SJCRH30 (cell line): ENCODE measurements around the gene CHCHD6. TPM values are rescaled to one million over a fixed set of nuclear protein-coding genes. Genes with fewer than 3 reads are reported as not detected.

Experiments used
- DNase-seq, 2 experiments: peaks; one replicate each; pipeline ENCODE4 v3.0.0-alpha.2; 2015 to 2020
- H3K27ac ChIP-seq: fragments of 250-450 bp; sonication (Bioruptor Pico); 2 replicates; pipeline ENCODE4 v1.5.1; 2020; ENCODE audit warnings: mild to moderate bottlenecking, moderate library complexity
- H3K27me3 ChIP-seq: fragments of 250-450 bp; sonication (Bioruptor Pico); 2 replicates; pipeline ENCODE4 v1.5.1; 2020; ENCODE audit warnings: mild to moderate bottlenecking, moderate library complexity
- H3K36me3 ChIP-seq: fragments of 250-450 bp; sonication (Bioruptor Pico); 2 replicates; pipeline ENCODE4 v1.5.1; 2020; ENCODE audit warnings: mild to moderate bottlenecking, moderate library complexity
- H3K4me1 ChIP-seq: fragments of 250-450 bp; sonication (Bioruptor Pico); 2 replicates; pipeline ENCODE4 v1.5.1; 2020; ENCODE audit warnings: mild to moderate bottlenecking, moderate library complexity
- H3K4me3 ChIP-seq: fragments of 250-450 bp; sonication (Bioruptor Pico); 2 replicates; pipeline ENCODE4 v1.5.1; 2020; ENCODE audit warnings: mild to moderate bottlenecking, moderate library complexity
- H3K9me3 ChIP-seq: fragments of 250-450 bp; sonication (Bioruptor Pico); replicated peaks from 2 replicates; pipeline ENCODE4 v1.5.1; 2020; ENCODE audit warnings: mild to moderate bottlenecking, moderate library complexity
- total RNA-seq: library from RNA; depleted of rRNA; stranded (reverse); fragments of >200 nt; shearing (Covaris generic); gene quantifications from 2 replicates; pipeline ENCODE4 v1.2.3, GENCODE V29; 2014

Gene CHCHD6
- total RNA-seq, 1 experiment from 2014 or later, result 24.2 TPM

DNA sequence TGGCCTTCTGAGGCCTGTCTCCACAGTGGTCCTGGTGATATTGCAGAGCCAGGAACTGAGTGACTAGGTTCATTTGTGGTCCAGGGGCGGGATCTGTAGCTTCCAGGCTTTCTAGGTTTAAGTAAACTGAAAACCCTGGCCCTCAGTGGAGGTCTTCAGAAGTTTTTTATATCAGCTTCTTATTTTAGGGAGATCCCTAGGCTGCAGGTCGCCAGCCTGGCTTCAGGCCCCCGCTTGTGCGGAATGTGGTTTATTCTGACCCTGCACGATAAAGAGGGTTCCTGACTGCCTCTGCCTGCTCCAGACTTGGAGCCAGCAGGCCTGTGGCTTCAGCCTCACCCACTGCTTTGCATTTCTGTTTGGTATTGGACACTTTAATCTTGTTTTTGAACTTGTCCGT lies 145.0 kb downstream of the CHCHD6 start:
- H3K4me3 ChIP-seq, result no peak overlapping the region
- H3K27me3 ChIP-seq, result no peaks in the 10 kb centered on the region
- H3K9me3 ChIP-seq, result no peaks in the 10 kb centered on the region
- no peak for DNase-seq
- H3K27ac ChIP-seq, result no peak overlapping the region
- peaks cover 18% of the 10 kb centered on the region for H3K4me1 ChIP-seq
- H3K36me3 ChIP-seq, result no peaks in the 10 kb centered on the region; the same call in 1 of the 2 replicates

DNA sequence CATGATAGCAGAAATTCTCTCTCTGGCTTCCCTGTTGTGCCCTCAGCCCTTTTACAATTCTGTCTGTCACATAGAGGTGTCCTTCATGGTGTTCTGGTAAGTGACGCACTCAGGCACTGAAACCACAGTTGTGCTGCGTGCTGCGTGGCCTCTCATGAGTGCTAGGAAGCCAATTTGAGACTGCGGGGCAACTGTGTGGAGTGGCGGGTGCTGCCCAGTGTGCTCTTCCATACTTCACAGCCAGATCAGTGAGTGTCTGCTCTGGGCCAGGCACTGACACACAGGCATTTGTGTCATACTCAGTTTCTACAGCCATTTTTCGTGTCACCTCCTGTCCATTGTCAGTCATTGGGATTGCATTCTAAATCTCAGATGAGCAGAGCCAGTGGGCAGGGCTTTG lies 145.7 kb downstream of the CHCHD6 start:
- no peaks in the 10 kb centered on the region; the same call in 1 of the 2 replicates for H3K36me3 ChIP-seq
- no peaks in the 10 kb centered on the region for H3K9me3 ChIP-seq
- H3K4me3 ChIP-seq, result no peak overlapping the region
- no peaks in the 10 kb centered on the region for H3K27me3 ChIP-seq
- H3K4me1 ChIP-seq, result peaks cover 18% of the 10 kb centered on the region
- no peak for DNase-seq
- no peak overlapping the region; the same call in 1 of the 2 replicates for H3K27ac ChIP-seq

DNA sequence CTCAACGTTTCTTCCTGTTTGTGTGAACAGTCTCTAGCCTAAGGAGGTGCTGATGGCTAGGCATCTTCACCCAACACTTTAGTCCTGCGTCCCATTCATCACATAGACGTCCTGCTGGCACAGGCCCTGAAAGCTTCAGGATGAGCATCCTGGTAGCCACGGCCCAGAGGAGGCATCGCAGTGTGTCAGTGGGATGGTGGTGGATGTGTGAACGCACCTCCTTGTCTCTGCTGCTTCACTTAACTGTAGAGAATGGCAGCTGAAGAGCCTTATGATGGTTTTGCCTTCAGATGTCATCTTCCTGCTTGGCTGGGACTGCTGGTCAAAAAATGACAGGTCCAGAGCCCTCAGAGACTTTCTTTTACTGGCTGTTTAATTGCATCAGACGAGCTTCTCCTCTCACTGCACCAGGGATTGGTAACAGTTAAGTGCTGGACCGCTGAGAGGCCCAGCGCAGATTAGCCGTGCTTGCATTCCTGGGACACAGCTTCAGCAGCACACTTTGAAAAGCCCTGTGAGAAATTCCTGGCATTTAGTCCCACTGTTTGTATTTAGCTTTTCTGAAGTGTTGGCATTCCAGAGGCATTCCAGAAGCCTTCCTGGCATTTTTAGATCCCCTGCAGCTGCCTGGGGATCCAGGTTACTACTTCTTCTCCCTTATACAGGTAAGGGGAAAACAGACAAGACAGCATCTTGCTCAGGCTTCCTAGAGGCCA lies 146.5 kb downstream of the CHCHD6 start:
- Histone ChIP-seq H3K27ac (peak overlapping the region; percentile 27; the same call in 1 of the 2 replicates), H3K9me3 (no peaks in the 10 kb centered on the region), H3K4me3 (no peak overlapping the region), H3K36me3 (no peaks in the 10 kb centered on the region; the same call in 1 of the 2 replicates), H3K4me1 (peaks cover 18% of the 10 kb centered on the region), H3K27me3 (no peaks in the 10 kb centered on the region)
- DNase-seq, result peak; percentile 57 to 76

DNA sequence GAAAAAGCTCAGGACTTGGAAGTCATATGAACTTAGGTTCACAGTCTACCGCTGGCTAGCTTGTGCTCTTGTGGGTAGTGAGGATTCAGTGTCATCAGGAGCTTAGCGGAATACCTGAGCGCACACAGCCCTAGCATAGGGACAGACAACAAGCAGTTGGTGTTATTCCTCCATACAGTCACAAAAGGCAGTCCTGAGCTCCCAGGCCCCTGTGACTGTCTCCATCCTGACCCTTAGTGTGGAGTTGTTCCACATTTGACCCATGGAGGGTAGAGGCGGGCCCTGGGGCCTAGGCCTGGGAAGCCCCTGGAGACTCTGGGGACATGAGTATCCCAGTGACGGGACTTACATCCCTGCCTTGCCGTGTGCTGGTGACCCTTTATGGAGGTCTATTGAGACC lies 147.3 kb downstream of the CHCHD6 start:
- Histone ChIP-seq H3K4me3 (no peak overlapping the region), H3K4me1 (peaks cover 18% of the 10 kb centered on the region), H3K36me3 (no peaks in the 10 kb centered on the region; the same call in 1 of the 2 replicates), H3K27ac (peak overlapping the region; percentile 11; the same call in 1 of the 2 replicates), H3K9me3 (no peaks in the 10 kb centered on the region), H3K27me3 (no peaks in the 10 kb centered on the region)
- no peak for DNase-seq

DNA sequence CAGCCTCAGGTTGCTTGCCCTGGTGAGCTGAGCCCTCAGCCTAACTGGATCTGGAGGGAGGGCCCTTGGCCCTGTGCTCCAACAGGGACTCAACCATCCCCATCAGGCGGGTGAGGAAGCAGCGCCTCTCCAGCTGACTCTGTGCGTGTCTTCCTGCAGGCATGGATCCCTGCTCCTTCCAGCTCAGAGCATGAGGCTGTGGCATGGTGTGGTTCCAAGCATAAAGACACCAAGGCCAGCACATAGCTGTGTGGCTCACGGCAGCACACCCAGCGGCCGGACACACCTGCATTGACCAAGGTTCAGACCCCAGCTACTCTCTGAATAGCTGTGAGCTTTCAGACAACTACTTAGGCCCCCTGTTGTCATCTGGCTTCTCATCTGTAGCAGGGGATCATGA lies 147.9 kb downstream of the CHCHD6 start:
- H3K9me3 ChIP-seq, result no peaks in the 10 kb centered on the region
- H3K4me3 ChIP-seq, result no peak overlapping the region
- DNase-seq, result no peak
- H3K27me3 ChIP-seq, result no peaks in the 10 kb centered on the region
- H3K4me1 ChIP-seq, result peaks cover 18% of the 10 kb centered on the region
- no peaks in the 10 kb centered on the region; the same call in 1 of the 2 replicates for H3K36me3 ChIP-seq
- no peak overlapping the region for H3K27ac ChIP-seq

DNA sequence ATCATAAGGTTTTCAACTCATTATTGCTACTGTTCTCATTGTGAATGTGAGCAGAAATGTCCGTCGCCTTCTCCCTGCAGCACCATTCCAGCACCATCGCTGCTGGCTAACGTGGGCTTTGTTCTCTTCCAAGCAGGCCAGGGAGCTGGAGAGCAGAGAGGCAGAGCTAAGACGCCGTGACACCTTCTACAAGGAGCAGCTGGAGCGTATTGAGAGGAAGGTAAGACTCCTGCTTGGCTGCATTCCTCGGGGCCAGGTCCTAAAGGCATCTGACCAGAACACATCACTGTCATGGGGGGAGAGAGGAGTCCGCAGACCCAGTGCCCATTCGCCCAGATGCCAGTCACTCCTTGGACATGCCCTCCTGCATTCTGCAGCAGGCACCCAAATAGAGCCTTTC lies 148.5 kb downstream of the CHCHD6 start:
- no peak for DNase-seq
- peaks cover 18% of the 10 kb centered on the region for H3K4me1 ChIP-seq
- no peaks in the 10 kb centered on the region for H3K9me3 ChIP-seq
- no peaks in the 10 kb centered on the region for H3K27me3 ChIP-seq
- H3K36me3 ChIP-seq, result no peaks in the 10 kb centered on the region; the same call in 1 of the 2 replicates
- H3K4me3 ChIP-seq, result no peak overlapping the region
- H3K27ac ChIP-seq, result no peak overlapping the region

DNA sequence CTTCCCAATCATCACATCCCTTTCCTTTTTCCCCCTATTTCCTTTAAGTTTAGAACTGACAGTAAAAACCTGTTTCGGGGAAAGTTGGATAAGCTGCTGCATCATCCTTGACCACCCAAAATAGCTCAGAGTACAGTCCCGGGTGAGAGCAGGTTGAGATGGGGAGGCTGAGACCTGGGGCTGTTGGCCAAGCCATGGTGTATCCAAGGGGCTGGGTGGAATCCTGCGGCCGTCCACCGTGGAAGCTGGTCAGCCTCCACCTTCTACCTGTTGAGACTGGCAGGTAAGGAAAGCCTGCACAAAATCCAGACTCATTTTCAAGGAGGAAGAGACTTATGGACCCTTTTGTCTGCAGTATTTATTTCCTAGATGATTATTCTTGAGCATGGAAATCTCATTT lies 150.6 kb downstream of the CHCHD6 start:
- H3K27ac ChIP-seq, result no peak overlapping the region
- no peaks in the 10 kb centered on the region for H3K9me3 ChIP-seq
- no peaks in the 10 kb centered on the region for H3K27me3 ChIP-seq
- H3K4me1 ChIP-seq, result peaks cover 18% of the 10 kb centered on the region
- no peaks in the 10 kb centered on the region for H3K36me3 ChIP-seq
- DNase-seq, result no peak
- no peak overlapping the region for H3K4me3 ChIP-seq

DNA sequence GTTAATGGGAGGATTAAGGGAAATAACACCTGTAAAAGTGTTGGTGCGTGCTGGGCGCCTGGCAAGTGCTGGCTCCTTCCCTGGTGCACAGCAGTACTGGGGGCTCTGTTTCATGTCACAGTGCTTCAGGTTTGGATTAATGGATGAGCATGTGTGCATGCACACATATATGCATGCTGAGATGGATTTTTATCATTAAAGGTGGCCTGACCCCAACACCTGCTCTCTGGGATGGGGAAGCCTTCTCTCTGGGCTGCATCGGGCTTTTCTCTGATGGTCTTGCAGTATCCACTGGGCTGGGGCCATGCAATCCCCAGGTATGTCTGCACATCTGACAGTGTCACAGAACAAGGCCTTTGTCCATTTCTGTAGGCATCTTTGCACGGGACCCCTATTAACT lies 151.3 kb downstream of the CHCHD6 start:
- Histone ChIP-seq H3K27me3 (no peaks in the 10 kb centered on the region), H3K4me1 (peaks cover 11% of the 10 kb centered on the region), H3K36me3 (no peaks in the 10 kb centered on the region), H3K9me3 (no peaks in the 10 kb centered on the region), H3K4me3 (no peak overlapping the region), H3K27ac (no peak overlapping the region)
- no peak for DNase-seq

DNA sequence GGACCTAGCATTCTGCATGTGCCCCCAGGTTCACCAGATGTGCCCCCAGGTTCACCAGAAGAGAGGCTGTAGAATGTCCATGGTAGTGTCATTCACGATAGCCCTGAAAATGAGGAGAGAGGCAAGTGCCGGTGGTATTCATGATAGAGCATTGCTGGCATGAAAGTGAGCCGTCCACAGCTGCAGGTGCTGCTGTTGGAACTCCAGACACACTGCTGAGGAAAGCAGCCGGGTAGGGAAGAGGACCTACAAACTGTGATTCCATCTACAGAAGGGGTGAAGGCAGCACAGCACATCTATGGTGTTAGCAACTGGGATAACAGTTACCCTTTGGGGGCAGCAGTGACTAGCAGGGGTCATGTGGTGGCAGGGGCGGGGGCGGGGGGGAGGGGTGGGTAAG lies 153.9 kb downstream of the CHCHD6 start:
- no peaks in the 10 kb centered on the region for H3K27me3 ChIP-seq
- H3K4me3 ChIP-seq, result no peak overlapping the region
- H3K36me3 ChIP-seq, result no peaks in the 10 kb centered on the region
- no peaks in the 10 kb centered on the region for H3K4me1 ChIP-seq
- H3K9me3 ChIP-seq, result no peaks in the 10 kb centered on the region
- DNase-seq, result no peak
- H3K27ac ChIP-seq, result no peak overlapping the region

DNA sequence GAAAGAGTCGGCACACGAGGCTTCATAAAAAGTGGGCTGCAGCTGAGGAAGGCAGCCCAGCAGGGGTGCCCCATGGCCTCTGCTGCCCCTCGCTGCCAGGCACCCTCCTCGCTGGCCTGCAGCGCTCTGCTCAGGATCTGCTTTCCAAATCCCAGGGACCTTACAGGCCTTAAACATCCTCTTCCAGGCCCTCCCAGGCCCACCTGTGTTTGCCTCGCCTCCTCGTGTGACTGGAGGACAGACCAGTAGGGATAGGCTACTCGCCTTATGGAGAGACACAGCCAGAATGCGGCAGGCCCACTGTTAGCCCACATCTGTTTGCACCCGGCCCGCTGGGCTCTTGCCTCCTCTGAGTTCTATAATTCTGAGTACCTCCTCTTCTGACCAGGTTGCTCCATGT lies 154.4 kb downstream of the CHCHD6 start:
- Histone ChIP-seq H3K4me1 (no peaks in the 10 kb centered on the region), H3K4me3 (no peak overlapping the region), H3K9me3 (no peaks in the 10 kb centered on the region), H3K27me3 (no peaks in the 10 kb centered on the region), H3K36me3 (no peaks in the 10 kb centered on the region), H3K27ac (no peak overlapping the region)
- DNase-seq, result no peak

DNA sequence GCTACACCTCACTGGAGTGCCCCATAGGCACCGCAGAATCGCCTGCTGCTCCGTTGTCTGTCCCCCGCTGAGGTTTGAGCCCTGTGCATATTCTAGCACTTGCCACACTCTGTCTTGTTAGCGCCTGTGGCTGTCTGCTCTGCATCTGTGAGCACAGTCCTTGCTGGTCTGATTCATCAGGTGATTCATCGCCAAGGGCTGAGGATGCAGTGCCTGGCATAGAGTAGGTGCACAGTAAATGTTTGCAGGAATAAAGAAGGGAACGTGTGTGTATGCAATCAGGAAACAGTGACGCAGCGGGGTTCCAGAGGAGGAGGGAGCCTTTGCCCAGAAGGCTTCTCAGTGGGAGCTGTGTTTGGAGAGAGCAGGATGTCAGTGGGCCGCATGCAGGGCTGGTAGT lies 154.8 kb downstream of the CHCHD6 start:
- Histone ChIP-seq H3K9me3 (no peaks in the 10 kb centered on the region), H3K4me3 (no peak overlapping the region), H3K27me3 (no peaks in the 10 kb centered on the region), H3K4me1 (no peaks in the 10 kb centered on the region), H3K36me3 (no peaks in the 10 kb centered on the region), H3K27ac (no peak overlapping the region)
- DNase-seq, result peak in 1 of 2 experiments; percentile 10

DNA sequence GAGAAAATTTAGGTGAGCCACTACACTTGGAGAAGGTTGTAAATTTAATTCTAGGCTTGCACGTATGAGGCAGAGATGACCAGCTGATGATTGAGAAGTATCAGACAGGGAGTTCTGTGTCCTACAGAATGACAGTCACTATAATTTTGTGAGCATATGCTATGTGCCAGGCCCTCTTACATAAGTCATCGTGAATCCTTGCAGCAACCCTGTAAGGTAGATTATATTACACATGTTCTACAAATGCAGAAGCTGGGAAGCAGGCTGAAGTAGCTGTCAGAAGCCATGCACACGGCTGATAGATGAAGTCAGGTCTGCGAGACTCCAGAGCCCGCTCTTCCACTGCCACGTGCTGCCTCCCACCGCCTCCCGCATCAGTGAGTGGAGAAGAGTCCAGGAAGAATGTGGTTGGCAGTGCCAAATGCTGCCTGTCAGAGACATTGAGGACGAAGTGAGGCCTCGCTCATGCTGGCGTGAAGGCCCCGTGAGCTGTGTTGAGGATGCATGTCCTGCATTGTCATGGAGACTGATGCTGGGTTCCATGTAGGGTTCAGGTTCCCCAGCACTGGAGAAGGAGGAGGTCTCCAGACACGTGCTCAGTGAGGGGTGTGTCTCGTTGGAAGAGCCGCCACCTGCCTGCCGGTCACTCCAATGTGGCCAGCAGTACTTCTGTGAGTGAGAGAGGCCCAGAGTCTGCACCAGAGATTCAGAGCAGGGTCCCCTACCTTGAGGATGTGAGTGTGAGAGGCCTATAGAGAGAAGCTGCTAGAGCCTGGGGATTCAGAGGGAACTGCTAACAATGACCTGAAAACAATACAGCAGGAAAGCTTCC lies 155.6 kb downstream of the CHCHD6 start:
- Histone ChIP-seq H3K4me3 (no peak overlapping the region), H3K4me1 (no peaks in the 10 kb centered on the region), H3K9me3 (no peaks in the 10 kb centered on the region), H3K36me3 (no peaks in the 10 kb centered on the region), H3K27me3 (no peaks in the 10 kb centered on the region), H3K27ac (no peak overlapping the region)
- no peak for DNase-seq

DNA sequence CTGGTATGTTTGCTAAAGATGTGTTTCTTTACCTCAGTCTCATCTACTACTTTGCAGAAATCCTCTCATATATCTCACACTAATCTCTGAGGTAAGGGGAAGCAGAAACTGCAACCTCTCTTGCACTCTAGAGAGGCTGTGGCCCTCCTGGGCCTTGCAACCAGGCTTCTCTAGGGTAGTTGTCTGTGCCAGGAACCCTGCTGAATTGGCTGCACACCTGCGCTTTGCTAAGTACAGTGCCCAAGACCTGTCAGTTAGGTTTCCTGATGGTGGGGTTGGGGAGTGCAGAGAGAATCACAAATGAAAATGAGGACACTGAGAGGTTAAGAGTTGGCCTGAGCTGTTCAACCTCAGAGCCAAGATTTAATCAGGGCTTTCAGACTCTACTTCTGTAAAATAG lies 161.7 kb downstream of the CHCHD6 start:
- H3K27me3 ChIP-seq, result no peaks in the 10 kb centered on the region
- H3K4me3 ChIP-seq, result no peak overlapping the region
- peaks cover 12% of the 10 kb centered on the region for H3K4me1 ChIP-seq
- DNase-seq, result no peak
- H3K27ac ChIP-seq, result no peak overlapping the region
- no peaks in the 10 kb centered on the region for H3K36me3 ChIP-seq
- H3K9me3 ChIP-seq, result no peaks in the 10 kb centered on the region

DNA sequence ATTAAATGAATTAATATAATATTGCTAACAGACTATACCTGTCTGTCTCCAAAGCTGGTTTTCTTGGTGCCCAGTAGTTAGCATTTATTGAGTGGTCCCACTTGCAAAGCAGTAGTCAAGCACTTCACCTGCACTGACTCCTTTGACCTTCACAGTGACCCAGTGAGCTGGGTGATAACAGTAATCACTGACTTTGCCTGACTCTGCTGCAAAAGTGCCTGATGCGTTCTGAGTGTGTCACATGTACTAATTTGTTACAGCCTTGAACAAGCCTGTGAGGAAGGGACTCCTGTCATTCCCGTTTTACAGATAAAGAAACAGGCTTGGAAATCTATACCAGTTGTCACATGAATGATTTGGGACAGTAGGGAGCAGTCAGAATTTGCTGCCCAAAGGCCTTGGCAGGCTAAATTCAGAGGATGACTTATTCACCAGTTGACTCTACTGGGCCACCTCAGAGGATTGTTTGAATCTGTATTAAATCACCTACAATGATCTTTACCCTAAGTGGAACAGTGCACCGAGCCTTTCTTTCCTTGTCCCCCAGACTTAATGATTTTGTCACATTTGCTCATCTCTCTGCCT lies 162.2 kb downstream of the CHCHD6 start:
- H3K27ac ChIP-seq, result no peak overlapping the region
- H3K9me3 ChIP-seq, result no peaks in the 10 kb centered on the region
- H3K4me1 ChIP-seq, result peaks cover 12% of the 10 kb centered on the region
- no peaks in the 10 kb centered on the region for H3K36me3 ChIP-seq
- no peaks in the 10 kb centered on the region for H3K27me3 ChIP-seq
- H3K4me3 ChIP-seq, result no peak overlapping the region
- DNase-seq, result no peak
